Kidney epithelial cell (primary cell): ENCODE measurements around the gene ST8SIA6. TPM values are rescaled to one million over a fixed set of nuclear protein-coding genes. Genes with fewer than 3 reads are reported as not detected.
A peak's percentile ranks its signal among the peaks of the same experiment; 100 is the strongest.
"Not testable (repeated sequence)": the region's sequence is repeated elsewhere in the genome, so short reads cannot be mapped to it uniquely, and the experiment has no call there.

Experiments used
- DNase-seq: peaks from one replicate; pipeline ENCODE4 v3.0.0-alpha.2; 2010; ENCODE audit warnings: low read depth
- H3K27me3 ChIP-seq: 2 replicates; pipeline ENCODE4 v1.6.0; 2011; ENCODE audit warnings: low read length; ENCODE audit not compliant: control insufficient read depth, insufficient read depth
- H3K36me3 ChIP-seq: 2 replicates; pipeline ENCODE4 v1.5.1; 2011; ENCODE audit warnings: low read length; ENCODE audit not compliant: control insufficient read depth, insufficient read depth
- H3K4me3 ChIP-seq: 2 replicates; pipeline ENCODE4 v1.5.1; 2011; ENCODE audit warnings: low read depth, mild to moderate bottlenecking, control low read depth, low read length
- CTCF ChIP-seq: IDR thresholded peaks from 2 replicates; pipeline ENCODE4 v1.5.1; 2011; ENCODE audit warnings: mild to moderate bottlenecking, moderate library complexity, low read length, control low read depth, inconsistent platforms; ENCODE audit not compliant: insufficient read depth, poor library complexity, severe bottlenecking
- total RNA-seq: library from RNA; depleted of rRNA; stranded (reverse); fragments of >200 nt; gene quantifications from 2 replicates; pipeline ENCODE4 v1.2.3, GENCODE V29; 2015

The ST8SIA6 gene
- total RNA-seq, result not detected in 2 replicates

GRCh38 chr10:17454161-17455014 lies at the start of gene ST8SIA6:
Gene ST8SIA6 (minus strand): TSS chr10:17454595. CDS start chr10:17454255, 340 bp downstream.
- peaks cover 12% of the 10 kb centered on the region for H3K27me3 ChIP-seq
- no peaks in the 10 kb centered on the region for H3K36me3 ChIP-seq
- no peak for DNase-seq
- peak within 1 kb of the TSS; percentile 36 for H3K4me3 ChIP-seq
- no peak for TF ChIP-seq CTCF

GRCh38 chr10:17503795-17504194 lies 49.4 kb upstream of the ST8SIA6 start:
- no peak for DNase-seq
- Histone ChIP-seq H3K27me3 (no peaks in the 10 kb centered on the region), H3K36me3 (no peaks in the 10 kb centered on the region), H3K4me3 (no peak overlapping the region)
- TF ChIP-seq CTCF, result no peak

- Histone ChIP-seq H3K36me3 (no peaks in the 10 kb centered on the region), H3K27me3 (no peaks in the 10 kb centered on the region), H3K4me3 (no peak overlapping the region)
- no peak for TF ChIP-seq CTCF
- DNase-seq, result no peak
These were observed 48.4 kb upstream of the ST8SIA6 start for GRCh38 chr10:17502814-17503213.

GRCh38 chr10:17499014-17499413 lies 44.6 kb upstream of the ST8SIA6 start:
- H3K4me3 ChIP-seq, H3K27me3 ChIP-seq, H3K36me3 ChIP-seq, DNase-seq: not testable (repeated sequence)

- no peaks in the 10 kb centered on the region for H3K27me3 ChIP-seq
- DNase-seq, result no peak
- TF ChIP-seq CTCF, result no peak
- H3K36me3 ChIP-seq, result no peaks in the 10 kb centered on the region
- H3K4me3 ChIP-seq, result no peak overlapping the region
These were observed 43.1 kb upstream of the ST8SIA6 start for GRCh38 chr10:17497446-17498030.

- Histone ChIP-seq H3K36me3 (no peaks in the 10 kb centered on the region), H3K27me3 (no peaks in the 10 kb centered on the region), H3K4me3 (no peak overlapping the region)
- DNase-seq, result no peak
- TF ChIP-seq CTCF, result no peak
These were observed 40.3 kb upstream of the ST8SIA6 start for GRCh38 chr10:17494626-17495260.
